Activated CD4-positive, CD25-positive, alpha-beta regulatory T cell treated with anti-CD3 and anti-CD28 coated beads, Interleukin-2, amount 50 U/mL, for 72 hours (primary cell): Measurements from ENCODE around the gene MCTP2.

Source experiments
- DNase-seq: peaks from one replicate; pipeline ENCODE4 v3.0.0; 2021

The MCTP2 gene

DNA sequence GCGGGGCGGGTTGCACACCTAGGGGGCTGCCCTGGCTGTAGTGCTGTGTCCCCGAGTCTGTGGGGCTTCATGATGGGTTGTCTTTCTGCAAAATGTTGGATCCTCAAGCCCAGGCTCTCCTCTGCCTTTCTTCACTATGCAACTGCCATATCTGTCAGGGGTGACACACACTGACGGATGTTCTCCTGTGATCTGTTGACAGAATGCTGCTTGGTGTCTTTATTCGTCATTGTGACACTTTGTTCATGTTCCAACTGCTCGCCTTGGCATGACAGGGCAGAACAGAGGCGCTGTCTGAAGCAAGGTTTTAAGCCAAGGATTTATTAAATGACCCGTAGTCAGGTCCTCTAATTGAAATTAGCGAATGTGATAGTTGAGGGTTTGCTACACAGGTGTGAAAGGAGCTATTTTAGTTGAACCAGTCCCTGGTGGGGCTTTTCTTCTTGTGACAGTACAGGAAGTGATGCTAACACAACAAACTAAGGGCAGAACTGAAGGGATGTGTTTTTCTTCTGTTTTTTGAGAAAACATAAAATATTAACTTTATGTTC lies 173.4 kb downstream of the MCTP2 start:
- no peak for DNase-seq

DNA sequence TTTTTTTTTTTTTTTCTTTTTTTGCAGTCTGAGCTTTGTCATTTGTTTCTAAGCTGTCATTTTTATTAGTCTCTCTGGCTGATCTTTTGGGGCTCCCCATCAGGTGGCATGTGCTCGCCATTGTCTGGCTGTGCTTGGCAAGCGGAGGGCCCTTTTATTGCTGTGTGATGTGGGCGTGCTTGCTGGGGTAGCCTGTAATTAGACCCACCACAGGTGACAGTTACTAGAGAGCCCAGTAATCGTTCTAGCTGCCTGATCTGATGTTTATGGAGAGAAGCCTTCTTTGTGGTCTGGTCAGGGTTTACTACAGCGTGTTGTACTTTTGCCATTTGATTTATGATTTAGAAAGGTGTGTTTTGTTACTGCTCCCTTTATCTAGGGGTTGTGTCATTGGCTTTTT lies 179.9 kb downstream of the MCTP2 start:
- no peak for DNase-seq

DNA sequence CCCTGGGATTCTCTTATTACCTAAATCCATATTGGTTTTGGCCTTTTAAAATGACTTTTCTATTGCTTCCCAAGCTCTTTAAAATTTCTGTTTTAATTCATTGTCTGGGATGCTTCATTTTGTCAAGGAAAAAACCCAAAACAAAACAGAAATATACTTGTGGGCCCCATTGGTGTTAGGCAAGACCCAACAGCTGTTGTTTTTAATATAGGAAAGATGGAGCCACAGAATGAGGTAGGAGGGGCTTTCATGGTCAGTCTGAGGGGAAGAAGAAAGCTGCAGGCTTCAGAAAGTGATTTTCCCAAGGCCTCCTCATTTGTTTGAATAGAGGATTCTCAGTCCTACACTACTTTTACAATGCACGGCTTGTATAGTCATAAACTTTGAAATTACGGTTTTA lies 180.5 kb downstream of the MCTP2 start:
- no peak for DNase-seq

DNA sequence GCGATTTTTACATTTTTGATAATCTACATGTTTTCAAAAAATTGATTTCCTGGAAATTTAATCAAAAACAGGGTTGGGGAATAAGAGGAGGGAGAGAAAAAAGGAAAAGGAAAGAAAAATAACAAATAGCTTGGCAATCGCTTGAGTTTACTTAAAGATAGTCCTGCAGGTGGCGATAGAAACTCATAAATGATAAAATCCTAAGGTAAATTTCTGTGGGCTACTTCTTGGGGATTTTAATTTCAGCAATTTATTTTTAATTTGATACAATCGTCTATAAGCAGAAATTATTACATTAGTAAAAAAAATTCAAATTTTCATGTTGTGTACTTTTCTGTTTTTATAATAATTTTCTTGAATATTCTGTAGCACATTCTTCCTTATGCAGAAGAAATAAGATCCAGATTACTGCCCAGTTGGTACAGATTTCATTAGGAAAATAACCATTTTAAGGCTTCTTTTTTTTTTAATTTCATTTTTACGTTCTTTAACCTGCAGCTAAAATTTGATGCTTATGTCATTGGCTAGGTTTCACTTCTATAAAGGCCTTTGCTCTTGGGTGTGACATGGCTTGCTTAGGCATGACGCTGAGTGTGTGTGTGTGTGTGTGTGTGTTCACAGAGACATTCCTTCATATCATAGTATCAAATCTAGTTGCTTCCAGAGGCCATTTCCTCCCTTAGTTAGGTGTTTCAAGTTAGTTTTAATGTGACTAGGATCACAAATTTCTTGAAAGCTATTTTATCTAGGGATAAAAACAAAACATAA lies 181.8 kb downstream of the MCTP2 start:
- DNase-seq = no peak

DNA sequence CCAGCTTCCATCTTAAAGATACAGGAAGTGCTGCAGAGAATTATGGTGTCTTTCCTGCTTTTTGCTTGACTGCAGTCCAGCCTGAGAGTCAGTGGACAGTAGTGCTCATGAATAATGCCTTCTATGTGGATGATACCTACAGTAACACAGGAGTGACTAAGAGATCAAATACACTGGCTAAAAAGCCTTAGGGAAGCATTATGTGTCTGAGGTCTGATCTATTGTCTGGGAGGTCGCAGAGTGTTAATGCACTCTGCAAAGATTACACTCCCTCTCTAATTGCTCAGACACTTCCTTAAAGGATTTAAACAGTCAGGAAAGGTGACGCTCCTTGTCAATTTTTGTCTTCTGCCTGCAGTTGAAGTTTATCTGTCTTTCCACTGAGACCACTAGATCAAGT lies 183.6 kb downstream of the MCTP2 start:
- DNase-seq = no peak

DNA sequence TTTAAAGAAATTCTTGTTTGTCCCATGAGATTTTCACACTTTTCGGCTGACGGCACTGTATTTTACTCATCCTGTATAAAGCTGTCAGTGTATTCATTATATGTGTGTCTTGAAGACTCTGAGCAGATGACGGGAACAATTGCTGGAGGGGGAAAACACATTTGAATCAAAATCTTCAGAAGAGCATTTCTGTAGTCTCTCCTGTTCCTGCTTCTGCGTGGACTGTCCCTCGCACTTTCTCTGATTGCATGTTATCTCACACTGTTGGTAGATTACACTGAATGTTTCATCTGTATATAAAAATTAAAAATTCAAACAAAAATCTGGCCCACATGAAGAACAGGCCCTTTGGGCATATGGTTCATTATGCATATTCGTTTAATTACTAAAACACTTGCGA lies 184.9 kb downstream of the MCTP2 start:
- DNase-seq = no peak

DNA sequence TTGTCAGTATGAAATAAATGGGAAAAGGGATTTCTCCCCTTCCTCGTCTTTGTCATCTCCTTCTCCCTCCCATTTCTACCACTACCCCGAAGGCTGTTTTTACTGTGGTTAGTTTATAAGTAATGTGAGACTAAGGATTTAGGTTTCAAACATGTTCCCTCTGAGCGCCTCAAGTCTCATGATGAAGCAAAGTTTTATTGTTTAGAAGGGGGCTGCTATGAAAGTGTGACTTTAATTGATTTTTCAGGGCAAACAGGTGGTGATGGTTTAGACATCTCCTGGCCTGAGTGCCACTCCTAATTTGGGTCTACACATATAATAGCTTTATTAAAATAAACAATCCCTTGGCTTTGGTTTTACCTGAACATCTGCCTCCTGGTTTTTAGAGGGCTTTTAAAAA lies 185.5 kb downstream of the MCTP2 start:
- no peak for DNase-seq

DNA sequence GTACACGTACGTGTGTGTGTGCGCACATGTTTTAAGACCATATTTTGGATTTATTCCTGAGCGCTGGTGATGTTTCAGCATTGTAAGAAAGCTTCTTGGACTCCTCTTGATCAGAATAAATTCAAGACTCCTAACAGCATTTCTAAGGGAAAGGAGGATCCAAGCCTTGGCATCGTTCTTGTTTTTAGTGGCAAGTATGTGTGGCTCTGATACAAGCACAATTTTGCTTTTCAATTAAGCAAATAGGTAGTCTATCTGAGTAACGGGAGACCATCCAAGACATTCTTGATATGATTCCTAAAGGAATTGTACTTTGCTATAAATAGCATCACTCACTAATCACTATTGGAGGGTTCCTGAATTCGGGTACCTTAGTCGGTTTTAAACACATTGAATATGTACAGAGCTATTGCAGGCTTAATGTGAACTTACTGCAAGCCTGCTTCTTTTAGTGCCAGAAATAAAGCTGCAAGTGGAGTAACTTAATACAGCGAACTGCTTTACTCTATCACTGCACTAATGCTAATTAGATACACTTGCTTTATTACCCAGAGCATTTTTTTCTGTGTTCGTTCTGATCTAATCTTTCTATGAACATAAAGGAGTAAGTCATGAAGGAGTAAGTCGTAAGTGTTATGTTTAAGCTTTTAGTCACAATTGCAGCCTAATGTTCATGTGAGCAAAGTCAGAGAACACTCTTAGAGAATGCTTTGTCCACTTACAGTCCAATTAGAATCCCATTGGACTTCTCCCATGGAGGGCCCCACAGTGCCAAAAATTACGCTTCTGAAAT lies 186.3 kb downstream of the MCTP2 start:
- DNase-seq = no peak

DNA sequence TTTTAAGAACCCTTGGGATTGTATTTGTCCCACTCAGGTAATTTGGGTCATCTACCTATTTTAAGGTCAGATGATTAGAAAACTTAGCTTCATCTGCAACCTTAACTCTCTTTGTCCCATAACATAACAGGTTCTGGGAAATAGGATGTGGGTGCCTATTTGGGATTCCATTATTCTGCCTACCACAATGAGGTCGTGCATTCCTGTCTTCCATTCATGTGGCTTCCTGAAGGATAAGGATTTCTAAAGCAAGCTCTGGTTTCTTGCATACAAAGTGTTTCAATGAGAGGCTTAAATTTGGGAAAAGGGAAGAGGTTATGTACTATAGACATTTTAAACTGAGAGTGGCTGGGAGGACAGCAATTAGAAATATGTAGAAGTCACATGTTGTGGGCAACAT lies 190.3 kb downstream of the MCTP2 start:
- no peak for DNase-seq

DNA sequence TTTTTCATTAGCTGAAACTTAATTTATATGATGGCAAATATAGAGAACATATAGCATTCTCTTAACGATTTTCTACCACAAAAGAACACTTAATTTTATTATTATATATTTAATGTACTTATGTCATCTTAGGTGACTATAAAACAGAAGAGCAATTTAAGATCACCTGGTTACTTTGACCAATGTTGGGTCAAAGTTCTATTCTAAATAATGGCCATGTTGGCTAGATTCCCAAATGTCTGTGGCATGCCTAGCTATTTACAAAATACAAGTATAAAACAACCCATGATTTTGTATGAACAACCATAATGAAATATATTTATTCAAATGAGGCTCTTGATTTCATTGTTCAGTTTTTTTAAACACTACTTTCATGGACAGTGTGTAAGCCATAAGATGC lies 200.9 kb downstream of the MCTP2 start:
- DNase-seq = no peak

DNA sequence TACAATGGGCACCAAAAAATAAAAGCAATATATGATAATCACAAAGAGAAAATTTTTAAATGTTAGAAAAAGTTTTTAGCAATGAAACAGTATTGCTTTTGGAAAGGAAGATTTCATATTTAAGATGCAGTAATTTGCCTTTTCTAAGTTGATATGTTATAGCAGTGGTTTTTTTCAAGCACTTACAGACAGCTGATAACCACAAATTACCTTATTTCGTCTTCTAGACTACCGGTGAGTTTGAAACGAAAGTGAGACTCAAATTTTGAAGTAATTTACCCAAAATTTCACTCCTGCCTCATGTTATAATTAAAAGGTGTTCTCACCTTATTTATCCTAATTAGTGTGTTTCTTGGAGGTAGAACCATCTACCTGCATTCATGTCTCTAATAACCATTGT lies 207.8 kb downstream of the MCTP2 start:
- DNase-seq = no peak

DNA sequence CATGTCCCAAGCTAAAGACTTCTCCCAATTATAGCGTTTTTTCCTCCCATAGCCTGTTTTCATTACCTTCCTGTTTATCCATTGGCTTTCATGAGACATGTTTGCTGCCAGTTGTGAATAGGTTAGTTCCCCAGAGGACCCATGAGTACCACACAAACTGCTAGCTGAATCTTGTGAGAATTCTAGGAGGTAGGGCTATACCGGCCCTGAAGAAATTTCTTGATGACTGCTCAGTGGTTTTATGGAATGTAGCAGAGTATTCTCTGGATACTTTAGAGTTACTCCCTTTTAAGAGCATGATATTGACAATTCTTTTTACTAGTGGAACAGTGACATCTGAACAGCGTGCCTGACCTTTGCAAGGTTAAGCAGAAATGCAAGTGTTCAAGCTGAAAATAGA lies 210.4 kb downstream of the MCTP2 start:
- no peak for DNase-seq

DNA sequence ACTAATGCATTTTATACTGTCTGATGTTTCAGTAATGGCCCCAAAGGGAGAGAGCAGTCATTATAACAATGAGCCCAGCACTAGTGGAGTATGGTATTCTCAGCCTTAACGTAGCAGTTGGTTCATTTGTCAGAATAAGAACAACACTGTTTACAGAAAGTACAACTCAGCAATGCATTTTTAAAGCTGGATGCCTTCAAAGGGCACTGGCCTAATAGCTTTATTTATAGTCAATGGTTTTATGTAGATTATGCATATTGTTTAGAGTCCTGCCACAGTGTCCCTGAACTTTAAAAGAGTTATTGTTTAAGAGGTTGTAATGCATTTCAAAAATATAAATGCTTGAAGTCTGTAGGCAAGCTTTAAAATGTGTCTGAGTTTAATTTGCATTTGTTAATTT lies 211.1 kb downstream of the MCTP2 start:
- DNase-seq = no peak

DNA sequence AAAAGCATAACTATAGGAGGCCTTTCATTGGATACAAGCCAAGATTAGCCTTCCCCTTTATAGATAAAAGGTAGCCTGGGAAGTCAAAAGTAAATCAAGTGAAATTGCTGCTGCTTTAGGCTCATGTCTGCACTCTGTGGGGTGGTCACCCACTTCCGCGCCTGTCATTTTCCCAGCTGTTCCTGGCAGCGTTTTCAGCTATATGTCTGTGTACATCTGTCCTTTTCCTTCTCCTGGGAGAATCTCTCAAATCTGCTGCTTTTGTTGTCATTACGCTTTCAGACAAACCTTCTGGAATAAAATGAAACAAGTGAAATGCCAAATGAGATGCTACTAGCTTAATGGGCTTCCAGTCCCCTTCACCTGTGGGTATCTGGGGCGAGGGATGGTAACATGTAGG lies 211.8 kb downstream of the MCTP2 start:
- DNase-seq = no peak

DNA sequence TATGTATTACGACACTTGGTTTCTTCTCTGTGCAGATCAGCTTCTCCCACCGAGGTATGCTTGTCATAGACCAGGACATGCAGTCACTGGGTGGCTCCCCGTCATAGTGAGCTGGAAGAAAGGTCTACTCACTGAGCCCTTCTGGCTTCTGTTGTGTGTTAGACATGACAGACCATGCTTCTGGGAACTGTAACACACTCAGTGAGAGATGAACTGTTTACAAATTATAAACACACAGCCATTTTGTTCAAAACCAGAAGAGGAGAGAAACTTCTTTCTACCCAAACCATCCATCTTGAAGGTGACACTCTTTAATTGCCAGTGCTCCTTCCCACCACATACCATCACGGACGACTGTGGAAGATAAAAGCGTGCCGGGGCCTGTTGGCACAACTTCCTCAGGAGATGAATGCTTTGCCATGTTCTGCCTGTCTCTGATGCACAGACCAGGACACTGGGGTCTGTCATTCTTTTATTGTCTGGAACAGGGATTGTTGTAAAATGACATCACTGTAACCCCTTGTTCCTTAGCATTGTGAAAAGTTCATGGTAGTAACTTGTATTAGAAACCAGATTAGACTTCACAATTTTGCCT lies 214.3 kb downstream of the MCTP2 start:
- DNase-seq = no peak

DNA sequence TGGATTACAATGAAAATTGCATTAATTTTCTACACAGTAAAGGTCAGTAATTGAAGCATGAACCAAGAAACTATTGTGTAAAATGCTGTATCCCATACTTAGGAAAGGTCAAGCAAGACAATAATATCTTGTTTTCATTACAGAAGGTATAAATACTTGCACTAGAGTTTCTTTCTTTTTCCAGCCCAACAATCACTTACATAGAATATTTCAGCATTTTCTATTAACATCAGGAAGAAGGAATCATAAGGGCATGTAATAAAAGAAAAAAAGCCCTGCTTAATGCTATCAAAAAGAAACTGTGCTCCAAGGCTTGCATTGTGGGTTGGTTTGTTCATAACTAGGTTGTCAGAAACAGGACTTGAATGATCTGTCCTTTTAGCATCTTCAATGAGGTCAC lies 215.1 kb downstream of the MCTP2 start:
- no peak for DNase-seq

DNA sequence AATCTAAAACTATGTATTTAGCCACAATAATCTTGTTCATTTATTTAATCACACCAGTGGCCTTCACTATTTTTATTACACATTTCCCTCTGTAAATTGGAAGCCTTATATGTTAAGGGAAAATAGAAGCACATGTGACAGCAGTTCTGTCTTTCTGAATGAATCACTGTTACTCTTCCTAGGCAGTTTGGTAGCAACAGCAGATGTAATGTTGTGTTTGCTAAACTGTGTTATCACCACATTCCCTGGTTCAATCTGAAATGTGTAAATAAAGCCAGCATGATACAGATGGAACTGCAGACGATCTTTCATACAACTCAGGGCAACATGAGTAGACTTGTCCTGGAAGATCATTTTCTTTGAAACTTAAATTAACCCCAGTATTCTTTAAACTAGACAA lies 220.1 kb downstream of the MCTP2 start:
- no peak for DNase-seq

DNA sequence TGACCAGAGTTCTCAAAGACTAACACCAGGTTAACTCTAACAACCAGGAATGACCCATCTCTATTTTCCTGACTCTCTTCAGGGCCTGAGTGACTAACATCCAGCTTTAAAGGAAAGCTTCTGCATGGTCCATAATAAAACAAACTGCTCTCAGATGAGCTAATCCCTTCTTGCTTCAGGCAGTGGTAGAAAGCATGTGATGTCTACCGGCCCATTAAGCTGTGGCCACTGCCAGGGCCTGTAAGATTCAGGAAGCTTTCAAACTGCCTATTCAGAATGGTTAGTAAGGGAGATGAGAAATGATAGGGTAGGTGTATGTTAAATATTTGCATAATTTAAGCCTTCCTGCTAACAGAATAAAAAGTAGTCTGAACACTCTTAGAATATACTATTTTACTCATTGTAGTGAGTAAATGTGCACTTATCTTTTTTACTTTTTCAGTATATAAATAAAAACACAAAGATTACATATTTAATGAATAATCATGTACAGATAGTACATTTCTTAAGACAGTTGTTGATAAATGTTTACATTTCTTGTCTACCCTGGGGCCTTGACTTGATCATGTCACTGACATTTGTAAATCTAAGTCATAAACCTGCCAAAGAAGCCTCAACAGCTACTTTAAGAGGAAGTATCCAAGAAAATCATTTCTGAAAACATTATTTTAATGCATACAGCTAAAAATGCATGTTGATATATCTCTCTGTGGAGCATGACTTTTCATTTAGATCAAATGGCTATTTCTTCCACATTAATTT lies 222.0 kb downstream of the MCTP2 start:
- DNase-seq = no peak

DNA sequence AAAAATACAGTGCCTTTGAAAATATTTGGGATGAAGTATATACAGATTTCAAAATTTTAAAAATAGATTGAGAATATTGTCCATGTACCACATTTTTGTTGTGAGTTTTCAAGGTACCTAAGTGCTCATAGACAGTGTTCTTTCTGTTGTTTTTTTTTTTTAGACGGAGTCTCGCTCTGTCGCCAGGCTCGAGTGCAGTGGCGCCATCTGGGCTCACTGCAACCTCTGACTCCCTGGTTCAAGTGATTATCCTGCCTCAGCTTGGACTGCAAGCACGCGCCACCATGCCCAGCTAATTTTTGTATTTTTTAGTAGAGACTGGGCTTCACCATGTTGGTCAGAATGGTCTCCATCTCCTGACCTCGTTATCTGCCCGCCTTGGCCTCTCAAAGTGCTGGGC lies 223.9 kb downstream of the MCTP2 start:
- no peak for DNase-seq

DNA sequence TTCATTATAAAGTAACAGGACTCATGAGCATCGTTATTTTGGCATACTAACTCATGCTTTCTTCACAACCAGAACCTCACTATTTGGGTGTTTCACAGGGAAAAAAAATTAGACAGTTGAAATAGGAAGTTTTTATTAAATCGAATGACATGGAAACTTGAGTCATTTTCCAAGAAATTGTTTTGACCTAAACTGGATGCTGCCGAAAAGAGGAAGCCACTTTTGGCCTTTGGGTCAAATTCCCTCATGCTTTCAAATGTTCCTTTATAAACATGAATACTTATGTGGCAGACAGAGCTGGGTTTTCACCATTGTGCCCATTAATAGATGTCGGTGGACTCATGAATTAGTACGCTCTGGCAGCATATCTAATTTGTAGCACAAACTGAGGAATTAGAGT lies 224.9 kb downstream of the MCTP2 start:
- DNase-seq = no peak

DNA sequence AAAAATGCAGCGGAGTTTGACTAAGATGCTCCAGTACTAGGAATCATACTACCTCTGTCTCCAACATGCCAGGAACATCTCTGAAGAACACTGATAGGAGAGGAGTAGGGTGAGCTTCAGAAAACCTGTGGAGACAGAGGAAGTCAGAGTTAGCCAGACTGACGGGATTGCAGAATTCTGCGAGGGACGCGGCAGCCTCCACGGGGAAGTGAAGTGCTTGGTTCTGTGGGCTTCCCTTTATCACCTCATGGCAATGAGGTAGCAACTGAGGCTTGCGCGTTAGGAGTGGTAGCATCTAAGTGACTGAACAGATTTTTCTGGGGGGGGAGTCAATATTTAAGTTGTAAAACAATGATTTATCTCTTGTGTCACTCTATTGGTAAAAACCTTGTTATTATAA lies 226.3 kb downstream of the MCTP2 start:
- no peak for DNase-seq

DNA sequence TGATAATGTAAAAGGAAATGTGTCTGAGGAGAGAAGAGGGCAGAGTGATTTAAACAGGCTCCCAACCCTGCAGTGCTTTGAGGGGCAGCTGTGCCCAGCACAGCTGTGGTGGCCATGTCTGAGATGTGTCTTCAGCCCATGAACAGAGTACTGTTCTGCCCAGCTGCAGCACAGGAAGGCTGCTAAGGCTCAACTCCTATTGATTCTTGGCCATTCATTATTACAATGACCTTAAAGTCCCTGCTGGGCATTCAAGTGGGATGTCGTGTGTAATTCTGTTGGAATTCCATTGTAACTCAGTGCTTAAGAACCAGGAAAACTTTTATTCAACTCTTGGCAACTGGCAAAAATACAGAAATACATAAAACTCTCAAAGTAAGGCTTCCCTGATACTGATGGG lies 229.3 kb downstream of the MCTP2 start:
- DNase-seq = no peak

DNA sequence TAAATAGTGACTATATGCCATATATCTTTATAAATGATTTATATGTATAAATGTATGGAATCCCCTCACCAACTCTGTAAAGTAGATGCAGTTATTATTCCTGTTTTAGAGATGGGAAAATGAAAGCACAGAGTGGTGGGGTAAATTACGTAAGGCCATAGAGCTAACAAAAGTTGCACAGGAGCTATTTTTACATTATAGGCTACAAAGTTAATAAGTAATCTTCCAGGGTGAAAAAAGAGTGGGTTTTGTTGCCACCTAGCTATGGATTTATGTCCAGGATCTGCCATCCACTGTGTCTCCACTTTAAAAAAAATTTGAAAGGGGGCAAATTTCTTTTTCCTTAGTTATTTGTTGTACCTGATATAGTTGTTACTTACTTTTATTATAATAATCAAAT lies 235.7 kb downstream of the MCTP2 start:
- DNase-seq = no peak
